Endothelial cell of umbilical vein (primary cell): Measurements from ENCODE around the gene SERPINB13.
"Not testable (repeated sequence)": the region's sequence is repeated elsewhere in the genome, so short reads cannot be mapped to it uniquely, and the experiment has no call there.

ENCODE experiments used
- CTCF ChIP-seq, 2 donors: IDR thresholded peaks; 1 replicate in 1 of 2; 2 replicates in 1 of 2; pipeline ENCODE4 v1.5.1; 2011; ENCODE audit warnings: low read length in 2 of 2, mild to moderate bottlenecking in 2 of 2, moderate library complexity in 2 of 2, control low read depth in 1 of 2, inconsistent platforms in 1 of 2, low read depth in 1 of 2; ENCODE audit not compliant: insufficient read depth in 1 of 2; ENCODE audit errors: extremely low read depth in 1 of 2
- EZH2 ChIP-seq: IDR thresholded peaks from 2 replicates; pipeline ENCODE4 v1.6.1; 2012; ENCODE audit warnings: borderline replicate concordance, low read depth, mild to moderate bottlenecking, moderate library complexity, low read length, inconsistent platforms; ENCODE audit not compliant: severe bottlenecking
- FOS ChIP-seq: IDR thresholded peaks from 2 replicates; pipeline ENCODE4 v1.6.1; 2011; ENCODE audit warnings: mild to moderate bottlenecking, low read length, moderate library complexity, borderline replicate concordance; ENCODE audit not compliant: insufficient read depth
- JUN ChIP-seq: IDR thresholded peaks from 2 replicates; pipeline ENCODE4 v1.6.1; 2011; ENCODE audit warnings: borderline replicate concordance, low read depth; ENCODE audit not compliant: insufficient read length, insufficient read depth
- MAX ChIP-seq: IDR thresholded peaks from 2 replicates; pipeline ENCODE4 v1.6.1; 2011; ENCODE audit not compliant: insufficient read depth, insufficient read length
- MYC ChIP-seq: IDR thresholded peaks from one replicate; pipeline ENCODE4 v1.6.1; 2011; ENCODE audit warnings: mild to moderate bottlenecking, low read depth, low read length
- POLR2A ChIP-seq: IDR thresholded peaks from 2 replicates; pipeline ENCODE4 v1.6.1; 2012; ENCODE audit warnings: low read depth, mild to moderate bottlenecking, control low read depth, low read length

GRCh38 chr18:63644142-63644541 lies 57.0 kb downstream of the SERPINB13 start, which contains the start of gene SERPINB4:
- TF ChIP-seq CTCF (IDR thresholded peaks at IDR 0.05; ENCODE audit: extremely low read depth in 1 of 2, insufficient read depth in 1 of 2, low read depth in 1 of 2, low read length in 2 of 2); JUN; POLR2A; MYC; EZH2; MAX; FOS: not testable (repeated sequence)
